Peyer's patch (tissue), 4 donors: ENCODE measurements around the gene NUMBL.

ENCODE experiments used
- CTCF ChIP-seq, 6 experiments: fragments of 450-650 bp in 4 of 6; fragments of 200-600 bp in 2 of 6; sonication (generic) in 1 of 6; IDR thresholded peaks; one replicate each; pipeline ENCODE4 v1.5.1; 2017 to 2019; ENCODE audit warnings: antibody characterized with exemption in 6 of 6, mild to moderate bottlenecking in 3 of 6, moderate library complexity in 1 of 6
- POLR2A ChIP-seq, 2 donors: fragments of 450-650 bp; IDR thresholded peaks; one replicate each; pipeline ENCODE4 v1.5.1; 2017; ENCODE audit warnings: antibody characterized with exemption in 2 of 2, mild to moderate bottlenecking in 2 of 2, moderate library complexity in 2 of 2

GRCh38 chr19:40705950-40706619 lies 15.6 kb upstream of the NUMBL start:
- TF ChIP-seq POLR2A (IDR thresholded peaks at IDR 0.05) = no peak
- TF ChIP-seq CTCF (IDR thresholded peaks at IDR 0.05) = no peak
